BE2C (cell line): ENCODE measurements around the gene MS4A4E.
"Not testable (repeated sequence)": the region's sequence is repeated elsewhere in the genome, so short reads cannot be mapped to it uniquely, and the experiment has no call there.

ENCODE experiments used
- DNase-seq: peaks from one replicate; pipeline ENCODE4 v3.0.0-alpha.2; 2020
- H3K27me3 ChIP-seq: fragments of 250-450 bp; sonication (Bioruptor Pico); 2 replicates; pipeline ENCODE4 v1.5.1; 2020; ENCODE audit warnings: mild to moderate bottlenecking
- H3K36me3 ChIP-seq: fragments of 250-450 bp; sonication (Bioruptor Pico); 2 replicates; pipeline ENCODE4 v1.5.1; 2020; ENCODE audit warnings: mild to moderate bottlenecking
- H3K4me1 ChIP-seq: fragments of 250-450 bp; sonication (Bioruptor Pico); 2 replicates; pipeline ENCODE4 v1.5.1; 2020
- H3K4me3 ChIP-seq: 2 replicates; pipeline ENCODE4 v1.5.1; 2011; ENCODE audit warnings: low read depth, low read length
- H3K9me3 ChIP-seq: fragments of 250-450 bp; sonication (Bioruptor Pico); 2 replicates; pipeline ENCODE4 v1.5.1; 2020
- TF ChIP-seq, protein P1 (sequence below): IDR thresholded peaks from 2 replicates; pipeline ENCODE4 v1.5.1; 2012; ENCODE audit warnings: mild to moderate bottlenecking, low read depth, low read length

Gene MS4A4E

DNA sequence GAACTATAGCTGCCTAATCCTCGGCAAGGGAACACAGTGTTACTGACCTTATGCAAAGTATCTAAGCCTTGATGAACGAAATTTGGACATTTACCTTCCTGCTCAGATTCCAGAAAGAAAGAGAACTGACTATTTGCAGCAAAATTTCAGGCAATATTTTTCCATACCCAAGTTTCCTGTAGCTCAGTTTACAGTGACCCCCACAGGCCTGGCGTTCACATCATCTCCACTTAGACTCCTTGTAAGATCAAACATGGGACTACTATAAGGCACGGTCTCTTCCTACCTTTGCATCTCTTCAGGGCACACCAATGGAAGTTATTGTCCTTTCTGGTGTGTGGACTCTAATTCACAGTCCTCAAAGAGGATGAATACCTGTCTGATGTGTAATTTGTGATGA is 81.2 kb downstream of the MS4A4E start:
- TF ChIP-seq, protein P1, sequence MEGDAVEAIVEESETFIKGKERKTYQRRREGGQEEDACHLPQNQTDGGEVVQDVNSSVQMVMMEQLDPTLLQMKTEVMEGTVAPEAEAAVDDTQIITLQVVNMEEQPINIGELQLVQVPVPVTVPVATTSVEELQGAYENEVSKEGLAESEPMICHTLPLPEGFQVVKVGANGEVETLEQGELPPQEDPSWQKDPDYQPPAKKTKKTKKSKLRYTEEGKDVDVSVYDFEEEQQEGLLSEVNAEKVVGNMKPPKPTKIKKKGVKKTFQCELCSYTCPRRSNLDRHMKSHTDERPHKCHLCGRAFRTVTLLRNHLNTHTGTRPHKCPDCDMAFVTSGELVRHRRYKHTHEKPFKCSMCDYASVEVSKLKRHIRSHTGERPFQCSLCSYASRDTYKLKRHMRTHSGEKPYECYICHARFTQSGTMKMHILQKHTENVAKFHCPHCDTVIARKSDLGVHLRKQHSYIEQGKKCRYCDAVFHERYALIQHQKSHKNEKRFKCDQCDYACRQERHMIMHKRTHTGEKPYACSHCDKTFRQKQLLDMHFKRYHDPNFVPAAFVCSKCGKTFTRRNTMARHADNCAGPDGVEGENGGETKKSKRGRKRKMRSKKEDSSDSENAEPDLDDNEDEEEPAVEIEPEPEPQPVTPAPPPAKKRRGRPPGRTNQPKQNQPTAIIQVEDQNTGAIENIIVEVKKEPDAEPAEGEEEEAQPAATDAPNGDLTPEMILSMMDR, result no peak
- Histone ChIP-seq H3K4me3 (no peak overlapping the region), H3K9me3 (no peaks in the 10 kb centered on the region), H3K4me1 (no peaks in the 10 kb centered on the region), H3K36me3 (no peaks in the 10 kb centered on the region), H3K27me3 (no peaks in the 10 kb centered on the region)
- DNase-seq, result no peak

DNA sequence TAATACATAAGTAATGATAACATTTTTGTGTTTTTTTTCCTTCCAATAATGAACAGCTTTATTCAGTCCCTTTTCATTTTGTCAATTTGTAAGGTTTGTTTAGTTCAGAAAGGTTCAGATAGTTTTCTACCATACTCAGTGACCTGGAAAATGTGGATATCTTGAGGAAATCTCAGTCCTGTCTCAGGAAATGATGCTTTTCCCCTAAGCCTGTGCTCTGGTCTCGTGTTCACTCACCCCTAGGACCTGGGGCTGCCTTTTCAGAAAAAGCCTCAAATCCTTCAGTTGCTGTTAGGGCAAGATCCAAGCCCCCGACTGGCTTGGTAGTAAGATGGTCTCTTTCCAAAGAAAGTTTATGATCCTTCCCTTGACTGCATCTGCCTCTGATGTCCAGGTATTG is 81.8 kb downstream of the MS4A4E start:
- no peak for DNase-seq
- no peaks in the 10 kb centered on the region for H3K9me3 ChIP-seq
- H3K36me3 ChIP-seq, result no peaks in the 10 kb centered on the region
- TF ChIP-seq, protein P1, result no peak
- no peaks in the 10 kb centered on the region for H3K27me3 ChIP-seq
- H3K4me1 ChIP-seq, result no peaks in the 10 kb centered on the region
- no peak overlapping the region for H3K4me3 ChIP-seq

DNA sequence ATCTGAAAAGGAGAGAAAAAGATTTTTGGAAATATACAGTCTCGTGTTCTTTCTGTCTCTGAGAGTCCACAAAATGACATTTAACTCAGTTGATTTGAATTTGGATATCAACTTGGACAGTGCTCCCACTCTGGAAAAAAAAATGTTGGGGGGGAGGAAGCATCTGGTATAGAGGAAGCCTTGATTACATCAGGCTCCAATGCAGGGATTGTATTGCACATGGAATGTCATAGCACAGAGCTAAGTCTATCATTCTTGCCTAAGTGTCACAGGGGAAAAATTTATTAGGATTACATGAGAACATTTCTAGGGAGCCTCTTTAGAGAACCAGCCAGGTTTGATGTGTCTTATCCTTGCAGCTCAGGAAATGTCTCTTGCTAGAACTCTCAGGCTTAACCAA is 83.1 kb downstream of the MS4A4E start:
- no peaks in the 10 kb centered on the region for H3K9me3 ChIP-seq
- TF ChIP-seq, protein P1, result no peak
- no peak for DNase-seq
- H3K27me3 ChIP-seq, result no peaks in the 10 kb centered on the region
- H3K4me1 ChIP-seq, result no peaks in the 10 kb centered on the region
- H3K36me3 ChIP-seq, result no peaks in the 10 kb centered on the region
- no peak overlapping the region for H3K4me3 ChIP-seq

DNA sequence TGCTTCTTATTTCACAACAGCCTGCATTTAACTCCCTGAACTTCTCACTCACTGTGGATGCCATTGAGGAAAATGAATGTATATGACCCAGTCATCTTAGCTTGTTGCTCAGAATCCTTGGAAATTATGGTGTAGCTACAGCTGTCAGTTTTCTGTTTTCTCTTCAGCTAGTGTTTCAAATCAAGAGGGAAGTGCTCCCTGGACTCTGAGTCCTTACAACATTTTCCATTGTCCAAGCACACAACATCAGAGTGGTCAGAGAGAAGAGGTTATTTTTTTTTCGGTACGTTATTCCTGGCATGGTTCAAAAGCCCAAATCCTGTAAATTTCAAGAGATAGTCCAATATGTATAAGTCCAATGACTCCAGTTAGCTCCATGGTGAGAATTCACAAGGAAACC is 83.7 kb downstream of the MS4A4E start:
- no peak for DNase-seq
- TF ChIP-seq, protein P1, result no peak

DNA sequence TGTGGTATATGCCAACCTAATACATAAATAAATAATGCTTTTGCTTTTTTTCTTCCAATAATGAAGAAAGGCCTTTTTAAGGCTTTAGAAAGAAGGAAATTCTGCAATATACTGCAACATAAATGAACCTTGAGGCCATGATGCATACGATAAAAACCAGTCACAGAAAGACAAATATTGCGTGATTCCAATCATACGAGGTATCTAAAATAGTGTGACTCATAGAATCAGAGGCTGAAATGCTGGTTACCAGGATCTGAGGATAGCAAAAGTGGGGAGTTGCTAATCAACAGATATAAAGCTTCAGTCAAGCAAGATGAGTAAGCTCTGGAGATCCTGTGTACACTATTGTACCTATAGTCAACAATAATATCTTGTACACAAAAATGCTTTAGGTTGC is 84.3 kb downstream of the MS4A4E start:
- TF ChIP-seq, protein P1, result no peak
- Histone ChIP-seq H3K27me3 (no peaks in the 10 kb centered on the region), H3K4me1 (no peaks in the 10 kb centered on the region), H3K4me3 (no peak overlapping the region), H3K9me3 (no peaks in the 10 kb centered on the region), H3K36me3 (no peaks in the 10 kb centered on the region)
- DNase-seq, result no peak

More for the DNA sequence above, 83.7 kb downstream of the MS4A4E start:
- H3K4me1 ChIP-seq, result no peaks in the 10 kb centered on the region
- no peaks in the 10 kb centered on the region for H3K27me3 ChIP-seq
- no peaks in the 10 kb centered on the region for H3K36me3 ChIP-seq
- no peaks in the 10 kb centered on the region for H3K9me3 ChIP-seq
- H3K4me3 ChIP-seq, result no peak overlapping the region

DNA sequence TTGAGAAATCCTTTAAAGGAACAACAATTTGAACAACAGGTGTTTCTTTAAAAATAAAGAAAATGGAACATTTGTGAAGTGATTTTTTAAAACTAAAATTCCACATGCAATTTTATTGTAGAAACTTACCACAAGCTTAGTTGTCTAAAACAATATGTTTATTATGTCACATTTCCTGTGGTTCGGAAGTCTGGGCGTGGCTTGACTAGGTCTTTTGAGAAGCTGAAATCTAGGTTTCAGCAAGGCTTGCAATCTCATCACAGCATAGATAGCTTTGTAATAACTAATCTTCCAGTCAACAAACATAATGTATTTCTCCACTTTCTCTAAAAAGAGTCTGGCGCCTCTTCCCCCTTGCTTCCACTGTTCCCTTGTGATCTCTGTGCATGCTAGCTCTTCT is 87.0 kb downstream of the MS4A4E start:
- H3K27me3 ChIP-seq, result no peaks in the 10 kb centered on the region
- H3K36me3 ChIP-seq, result no peaks in the 10 kb centered on the region
- no peaks in the 10 kb centered on the region for H3K9me3 ChIP-seq
- DNase-seq, result no peak
- TF ChIP-seq, protein P1, result no peak
- no peaks in the 10 kb centered on the region for H3K4me1 ChIP-seq
- H3K4me3 ChIP-seq, result no peak overlapping the region

DNA sequence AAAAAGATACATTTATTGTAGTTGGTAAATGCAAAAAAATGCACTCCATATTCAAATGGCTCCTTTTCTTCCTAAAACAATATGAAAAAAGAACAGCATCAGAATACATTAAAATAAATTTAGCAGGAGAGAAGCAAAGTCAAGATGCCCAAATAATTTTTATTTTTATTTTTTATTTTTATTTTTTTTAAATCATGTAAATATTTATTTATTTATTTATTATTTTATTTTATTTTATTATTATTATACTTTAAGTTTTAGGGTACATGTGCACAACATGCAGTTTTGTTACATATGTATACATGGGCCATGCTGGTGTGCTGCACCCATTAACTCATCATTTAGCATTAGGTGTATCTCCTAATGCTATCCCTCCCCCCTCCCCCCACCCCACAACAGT is 90.2 kb downstream of the MS4A4E start:
- not testable (repeated sequence) for H3K36me3 ChIP-seq, H3K4me3 ChIP-seq, DNase-seq, H3K9me3 ChIP-seq, H3K27me3 ChIP-seq, H3K4me1 ChIP-seq
